K562 (cell line): ENCODE results near the gene ALOX5. TPM values are rescaled to one million over a fixed set of nuclear protein-coding genes. Genes with fewer than 3 reads are reported as not detected.
A peak's percentile ranks its signal among the peaks of the same experiment; 100 is the strongest.

ENCODE experiments used
- ADNP ChIP-seq: fragments of 200-800 bp; sonication (Bioruptor generic); IDR thresholded peaks from 2 replicates; pipeline ENCODE4 v1.6.1; 2016; ENCODE audit warnings: missing genetic modification characterization, missing compliant biosample characterization
- ARID1B ChIP-seq: fragments of 450-650 bp; IDR thresholded peaks from 2 replicates; pipeline ENCODE4 v1.6.1; 2016; ENCODE audit warnings: antibody characterized with exemption, mild to moderate bottlenecking, inconsistent platforms
- BRCA1 ChIP-seq, 2 experiments: fragments of 450-650 bp in 1 of 2; sonication (generic) in 1 of 2; formaldehyde crosslinking in 1 of 2; IDR thresholded peaks; 2 replicates each; pipeline versions ENCODE4 v1.5.0 to v1.6.1; 2017 to 2020; ENCODE audit warnings: mild to moderate bottlenecking in 1 of 2, missing genetic modification reagents in 1 of 2
- EGR1 ChIP-seq: fragments of 450-650 bp; conservative IDR thresholded peaks from 2 replicates; pipeline ENCODE4 v1.6.1; 2017; ENCODE audit warnings: mild to moderate bottlenecking
- EWSR1 ChIP-seq: fragments of 450-650 bp; IDR thresholded peaks from 2 replicates; pipeline ENCODE4 v1.6.1; 2018; ENCODE audit warnings: borderline replicate concordance, mild to moderate bottlenecking, low read depth, moderate library complexity; ENCODE audit not compliant: partially characterized antibody
- GABPA ChIP-seq: fragments of 200-800 bp; sonication (Bioruptor generic); conservative IDR thresholded peaks from 2 replicates; pipeline ENCODE4 v1.6.1; 2016; ENCODE audit warnings: low read depth, missing genetic modification characterization, missing compliant biosample characterization
- HDAC3 ChIP-seq: fragments of 450-650 bp; IDR thresholded peaks from 2 replicates; pipeline ENCODE4 v1.6.1; 2018; ENCODE audit warnings: borderline replicate concordance, mild to moderate bottlenecking, moderate library complexity; ENCODE audit not compliant: partially characterized antibody
- HDGF ChIP-seq: fragments of 450-650 bp; IDR thresholded peaks from 2 replicates; pipeline ENCODE4 v1.6.1; 2016
- HSF4 ChIP-seq: fragments of 250-450 bp; sonication (Bioruptor Pico); IDR thresholded peaks from 2 replicates; pipeline ENCODE4 v2.1.2; 2022; ENCODE audit warnings: mild to moderate bottlenecking, moderate library complexity, borderline replicate concordance
- JUND ChIP-seq, 2 experiments: IDR thresholded peaks; 2 replicates in 1 of 2; 3 replicates in 1 of 2; pipeline ENCODE4 v1.6.1; 2011; ENCODE audit warnings: borderline replicate concordance in 2 of 2, low read depth in 2 of 2, low read length in 2 of 2, improper control_type of control experiment in 1 of 2, missing biosample characterization in 1 of 2, missing genetic modification characterization in 1 of 2, missing genetic modification reagents in 1 of 2
- MECOM ChIP-seq: fragments of 250-450 bp; sonication (Bioruptor Pico); IDR thresholded peaks from 2 replicates; pipeline ENCODE4 v1.8.0; 2022; ENCODE audit warnings: inconsistent platforms
- MED1 ChIP-seq: sonication (generic); formaldehyde crosslinking; IDR thresholded peaks from 2 replicates; pipeline ENCODE4 v1.8.1; 2023; ENCODE audit warnings: missing genetic modification reagents, borderline replicate concordance
- MYNN ChIP-seq, 2 experiments: sonication (generic); formaldehyde crosslinking in 1 of 2; IDR thresholded peaks; 2 replicates each; pipeline versions ENCODE4 v1.5.0 to v1.6.1; 2016 to 2020; ENCODE audit warnings: antibody characterized with exemption in 1 of 2, missing genetic modification reagents in 1 of 2
- NFIX ChIP-seq: fragments of 250-450 bp; sonication (Bioruptor Pico); IDR thresholded peaks from 2 replicates; pipeline ENCODE4 v1.4.0; 2020; ENCODE audit warnings: low read depth, mild to moderate bottlenecking, moderate library complexity
- NFXL1 ChIP-seq: fragments of 450-650 bp; formaldehyde crosslinking; IDR thresholded peaks from 2 replicates; pipeline ENCODE4 v1.4.0; 2021; ENCODE audit warnings: mild to moderate bottlenecking
- POLR2AphosphoS2 ChIP-seq: IDR thresholded peaks from 2 replicates; pipeline ENCODE4 v1.6.1; 2012; ENCODE audit warnings: low read length, improper control_type of control experiment
- SPI1 ChIP-seq: IDR thresholded peaks from 2 replicates; pipeline ENCODE4 v1.6.1; 2011; ENCODE audit warnings: low read depth, low read length, control low read depth, borderline replicate concordance
- STAT5B ChIP-seq: fragments of 250-450 bp; sonication (Bioruptor Pico); IDR thresholded peaks from 2 replicates; pipeline ENCODE4 v1.8.0; 2021; ENCODE audit warnings: mild to moderate bottlenecking, inconsistent platforms
- TEAD2 ChIP-seq: fragments of 450-650 bp; IDR thresholded peaks from 2 replicates; pipeline ENCODE4 v1.6.1; 2016; ENCODE audit warnings: missing genetic modification characterization, control low read depth, missing compliant biosample characterization
- ZNF224 ChIP-seq: sonication (generic); formaldehyde crosslinking; IDR thresholded peaks from 2 replicates; pipeline ENCODE4 v1.8.0; 2022; ENCODE audit warnings: mild to moderate bottlenecking, missing genetic modification reagents
- ZNF551 ChIP-seq: fragments of 250-450 bp; sonication (Bioruptor Pico); IDR thresholded peaks from 2 replicates; pipeline ENCODE4 v1.5.0; 2021; ENCODE audit warnings: mild to moderate bottlenecking, moderate library complexity
- ZNF57 ChIP-seq: fragments of 450-650 bp; formaldehyde crosslinking; IDR thresholded peaks from 2 replicates; pipeline ENCODE4 v1.4.0; 2020; ENCODE audit warnings: mild to moderate bottlenecking, moderate library complexity
- polyA plus RNA-seq, 8 experiments: library from polyadenylated mRNA; depleted of rRNA in 4 of 8; stranded (reverse) in 5 of 8; unstranded in 3 of 8; fragments of >200 nt; fragmentation: Nextera tagmentation in 2 of 8; fragmentation: Illumina TruSeq in 1 of 8; extraction: Ambion mirVana in 2 of 8; extraction: Trizol in 1 of 8; gene quantifications; 2 replicates each; pipeline versions ENCODE4 v1.2.1 to v1.2.3, GENCODE V29; 2011 to 2014; ENCODE audit warnings: inconsistent platforms in 1 of 8, missing spikeins in 1 of 8
- total RNA-seq, 7 experiments: library from RNA; depleted of rRNA in 6 of 7; stranded (reverse); fragments of >200 nt in 6 of 7; fragmentation: Illumina TruSeq in 2 of 7; extraction: Trizol in 2 of 7; gene quantifications; 2 replicates each; pipeline versions ENCODE4 v1.2.1 to v1.2.3, GENCODE V29; 2011 to 2021; ENCODE audit warnings: low replicate concordance in 1 of 7
- TF ChIP-seq, protein P1 (sequence below): fragments of 250-450 bp; sonication (Bioruptor Pico); IDR thresholded peaks from 2 replicates; pipeline ENCODE4 v1.8.0; 2021; ENCODE audit warnings: moderate library complexity, mild to moderate bottlenecking, inconsistent platforms
- TF ChIP-seq, protein P2 (sequence below): fragments of 450-650 bp; IDR thresholded peaks from 2 replicates; pipeline ENCODE4 v1.6.1; 2017; ENCODE audit warnings: mild to moderate bottlenecking, moderate library complexity
- TF ChIP-seq, protein P3 (sequence below): IDR thresholded peaks from 2 replicates; pipeline ENCODE4 v1.6.1; 2011; ENCODE audit not compliant: insufficient read length; ENCODE audit errors: extremely low read depth
- TF ChIP-seq, protein P4 (sequence below): fragments of 450-650 bp; conservative IDR thresholded peaks from 2 replicates; pipeline ENCODE4 v1.6.1; 2016; ENCODE audit warnings: missing genetic modification characterization, low read depth, mild to moderate bottlenecking, missing compliant biosample characterization, moderate library complexity

The ALOX5 gene
- total and polyA plus RNA-seq, 9 of the 15 experiments (the other 6 are each of a cell fraction or from before 2014, with no cell fraction given): 0.10 to 2.4 (median 1.4) TPM

DNA sequence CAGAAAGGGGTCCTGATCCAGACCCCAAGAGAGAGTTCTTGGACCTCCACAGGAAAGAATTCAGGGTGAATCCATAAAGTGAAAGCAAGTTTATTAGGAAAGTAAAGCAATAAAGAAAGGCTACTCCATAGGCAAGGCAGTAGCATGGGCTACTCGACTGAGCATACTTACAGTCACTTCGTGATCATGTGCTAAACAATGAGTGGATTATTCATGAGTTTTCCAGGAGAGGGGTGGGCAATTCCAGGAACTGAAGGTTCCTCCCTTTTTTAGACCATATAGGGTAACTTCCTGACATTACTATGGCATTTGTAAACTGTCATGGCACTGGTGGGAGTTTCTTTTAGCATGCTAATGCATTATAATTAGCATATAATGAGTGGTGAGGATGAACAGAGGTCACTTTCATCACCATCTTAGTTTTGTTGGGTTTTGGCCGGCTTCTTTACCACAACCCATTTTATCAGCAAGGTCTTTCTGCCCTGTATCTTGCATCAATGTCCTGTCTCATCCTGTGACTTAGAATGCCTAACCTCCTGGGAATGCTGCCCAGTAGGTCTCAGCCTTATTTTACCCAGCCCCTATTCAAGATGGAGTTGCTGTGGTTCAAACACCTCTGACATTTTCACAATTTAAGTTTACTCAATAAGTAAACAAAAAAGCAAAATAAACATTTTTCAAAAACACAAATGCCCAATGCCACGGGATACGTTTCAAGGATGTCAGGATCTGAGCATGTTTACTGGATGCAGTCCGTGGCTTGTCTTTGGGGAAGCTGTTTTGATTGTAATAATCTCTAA, 37.0 kb downstream of the ALOX5 start (continued):
- TF ChIP-seq, protein P1, sequence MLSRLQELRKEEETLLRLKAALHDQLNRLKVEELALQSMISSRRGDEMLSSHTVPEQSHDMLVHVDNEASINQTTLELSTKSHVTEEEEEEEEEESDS (CRISPR knock-in tag): peak; percentile 82
- TF ChIP-seq BRCA1 (IDR thresholded peaks at IDR 0.05): no peak
- TF ChIP-seq BRCA1 (CRISPR knock-in tag; IDR thresholded peaks at IDR 0.05): no peak
- peak; percentile 98 for TF ChIP-seq NFXL1 (CRISPR knock-in tag)
- TF ChIP-seq HDAC3: peak; percentile 44
- TF ChIP-seq STAT5B (CRISPR knock-in tag): peak; percentile 96
- TF ChIP-seq, protein P2, sequence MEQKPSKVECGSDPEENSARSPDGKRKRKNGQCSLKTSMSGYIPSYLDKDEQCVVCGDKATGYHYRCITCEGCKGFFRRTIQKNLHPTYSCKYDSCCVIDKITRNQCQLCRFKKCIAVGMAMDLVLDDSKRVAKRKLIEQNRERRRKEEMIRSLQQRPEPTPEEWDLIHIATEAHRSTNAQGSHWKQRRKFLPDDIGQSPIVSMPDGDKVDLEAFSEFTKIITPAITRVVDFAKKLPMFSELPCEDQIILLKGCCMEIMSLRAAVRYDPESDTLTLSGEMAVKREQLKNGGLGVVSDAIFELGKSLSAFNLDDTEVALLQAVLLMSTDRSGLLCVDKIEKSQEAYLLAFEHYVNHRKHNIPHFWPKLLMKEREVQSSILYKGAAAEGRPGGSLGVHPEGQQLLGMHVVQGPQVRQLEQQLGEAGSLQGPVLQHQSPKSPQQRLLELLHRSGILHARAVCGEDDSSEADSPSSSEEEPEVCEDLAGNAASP: no peak
- peak; percentile 86; the same call in 1 of the 2 replicates for TF ChIP-seq ZNF551 (CRISPR knock-in tag)
- TF ChIP-seq MYNN (IDR thresholded peaks at IDR 0.05): no peak
- TF ChIP-seq MYNN (CRISPR knock-in tag; IDR thresholded peaks at IDR 0.05): no peak
- TF ChIP-seq, protein P3, sequence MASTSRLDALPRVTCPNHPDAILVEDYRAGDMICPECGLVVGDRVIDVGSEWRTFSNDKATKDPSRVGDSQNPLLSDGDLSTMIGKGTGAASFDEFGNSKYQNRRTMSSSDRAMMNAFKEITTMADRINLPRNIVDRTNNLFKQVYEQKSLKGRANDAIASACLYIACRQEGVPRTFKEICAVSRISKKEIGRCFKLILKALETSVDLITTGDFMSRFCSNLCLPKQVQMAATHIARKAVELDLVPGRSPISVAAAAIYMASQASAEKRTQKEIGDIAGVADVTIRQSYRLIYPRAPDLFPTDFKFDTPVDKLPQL: no peak
- TF ChIP-seq EWSR1: no peak
- peak; percentile 63 for TF ChIP-seq JUND (IDR thresholded peaks at IDR 0.05; ENCODE audit: borderline replicate concordance, low read depth, low read length)
- TF ChIP-seq JUND (tag; IDR thresholded peaks at IDR 0.05; ENCODE audit: borderline replicate concordance, low read depth, low read length): peak; percentile 81; the same call in 2 of the 3 replicates
- TF ChIP-seq TEAD2 (tag): peak; percentile 98
- no peak for TF ChIP-seq ADNP
- peak; percentile 87; the same call in 1 of the 2 replicates for TF ChIP-seq HSF4 (CRISPR knock-in tag)
- no peak for TF ChIP-seq ZNF224 (CRISPR knock-in tag)
- TF ChIP-seq GABPA (tag): peak; percentile 70
- peak; percentile 48; the same call in 1 of the 2 replicates for TF ChIP-seq NFIX (CRISPR knock-in tag)
- no peak for TF ChIP-seq HDGF
- TF ChIP-seq, protein P4, sequence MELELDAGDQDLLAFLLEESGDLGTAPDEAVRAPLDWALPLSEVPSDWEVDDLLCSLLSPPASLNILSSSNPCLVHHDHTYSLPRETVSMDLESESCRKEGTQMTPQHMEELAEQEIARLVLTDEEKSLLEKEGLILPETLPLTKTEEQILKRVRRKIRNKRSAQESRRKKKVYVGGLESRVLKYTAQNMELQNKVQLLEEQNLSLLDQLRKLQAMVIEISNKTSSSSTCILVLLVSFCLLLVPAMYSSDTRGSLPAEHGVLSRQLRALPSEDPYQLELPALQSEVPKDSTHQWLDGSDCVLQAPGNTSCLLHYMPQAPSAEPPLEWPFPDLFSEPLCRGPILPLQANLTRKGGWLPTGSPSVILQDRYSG (tag): peak; percentile 100
- TF ChIP-seq POLR2AphosphoS2: peak; percentile 51; the same call in 1 of the 2 replicates
- TF ChIP-seq MED1 (CRISPR knock-in tag): no peak
- TF ChIP-seq MECOM (CRISPR knock-in tag): peak; percentile 99
- TF ChIP-seq ARID1B: peak; percentile 51
- peak; percentile 78 for TF ChIP-seq EGR1
- peak; percentile 92 for TF ChIP-seq ZNF57 (CRISPR knock-in tag)
- no peak for TF ChIP-seq SPI1
